Measurements from ENCODE around the gene REELD1.

DNA sequence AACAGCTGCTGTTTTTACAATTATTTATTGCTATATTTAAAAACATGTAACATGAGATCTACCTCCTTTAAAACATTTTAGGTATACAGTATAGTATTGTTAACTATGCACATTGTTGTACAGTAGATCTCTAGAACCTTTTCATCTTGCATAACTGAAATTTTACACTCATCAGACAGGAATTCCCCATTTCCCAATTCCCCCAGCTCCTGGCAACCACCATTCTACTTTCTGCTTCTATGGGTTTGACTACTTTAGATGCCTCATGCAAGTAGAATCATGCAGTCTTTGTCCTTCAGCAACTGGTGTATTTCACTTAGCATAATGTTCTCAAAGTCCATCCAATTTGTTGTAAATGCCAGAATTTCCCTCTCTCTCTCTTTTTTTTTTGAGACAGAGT lies 48.5 kb upstream of the REELD1 start:
- TF ChIP-seq POLR2A (IDR thresholded peaks at IDR 0.05) = no peak
- TF ChIP-seq, protein P1, sequence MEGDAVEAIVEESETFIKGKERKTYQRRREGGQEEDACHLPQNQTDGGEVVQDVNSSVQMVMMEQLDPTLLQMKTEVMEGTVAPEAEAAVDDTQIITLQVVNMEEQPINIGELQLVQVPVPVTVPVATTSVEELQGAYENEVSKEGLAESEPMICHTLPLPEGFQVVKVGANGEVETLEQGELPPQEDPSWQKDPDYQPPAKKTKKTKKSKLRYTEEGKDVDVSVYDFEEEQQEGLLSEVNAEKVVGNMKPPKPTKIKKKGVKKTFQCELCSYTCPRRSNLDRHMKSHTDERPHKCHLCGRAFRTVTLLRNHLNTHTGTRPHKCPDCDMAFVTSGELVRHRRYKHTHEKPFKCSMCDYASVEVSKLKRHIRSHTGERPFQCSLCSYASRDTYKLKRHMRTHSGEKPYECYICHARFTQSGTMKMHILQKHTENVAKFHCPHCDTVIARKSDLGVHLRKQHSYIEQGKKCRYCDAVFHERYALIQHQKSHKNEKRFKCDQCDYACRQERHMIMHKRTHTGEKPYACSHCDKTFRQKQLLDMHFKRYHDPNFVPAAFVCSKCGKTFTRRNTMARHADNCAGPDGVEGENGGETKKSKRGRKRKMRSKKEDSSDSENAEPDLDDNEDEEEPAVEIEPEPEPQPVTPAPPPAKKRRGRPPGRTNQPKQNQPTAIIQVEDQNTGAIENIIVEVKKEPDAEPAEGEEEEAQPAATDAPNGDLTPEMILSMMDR (IDR thresholded peaks at IDR 0.05) = no peak
